Keratinocyte (primary cell): Measurements from ENCODE around the gene HK1. TPM values are rescaled to one million over a fixed set of nuclear protein-coding genes. Genes with fewer than 3 reads are reported as not detected.

Experiments
- DNase-seq: peaks from one replicate; pipeline ENCODE4 v3.0.0-alpha.2; 2011; ENCODE audit warnings: low read depth, missing footprints, low spot score
- FAIRE-seq: peaks from 2 replicates; lab custom pipeline; 2011; peaks lifted over from hg19 to GRCh38; lab: Jason Lieb, UNC
- H2AFZ ChIP-seq: 2 replicates; pipeline ENCODE4 v1.6.0; 2012; ENCODE audit warnings: low read length, control low read depth, inconsistent platforms; ENCODE audit not compliant: control insufficient read depth
- H3K27ac ChIP-seq: 2 replicates; pipeline ENCODE4 v1.5.1; 2011; ENCODE audit warnings: low read length; ENCODE audit not compliant: control insufficient read depth, insufficient read depth
- H3K27me3 ChIP-seq: 3 replicates; pipeline ENCODE4 v1.6.0; 2011; ENCODE audit warnings: low read length; ENCODE audit not compliant: control insufficient read depth, insufficient read depth; ENCODE audit errors: extremely low read depth
- H3K36me3 ChIP-seq, 2 experiments: 2 replicates in 1 of 2; 3 replicates in 1 of 2; pipeline ENCODE4 v1.5.1; 2011; ENCODE audit warnings: low read length in 2 of 2, mild to moderate bottlenecking in 1 of 2; ENCODE audit not compliant: control insufficient read depth in 2 of 2, insufficient read depth in 2 of 2; ENCODE audit errors: extremely low read depth in 1 of 2
- H3K4me1 ChIP-seq: 3 replicates; pipeline ENCODE4 v1.5.1; 2011; ENCODE audit warnings: low read length; ENCODE audit not compliant: control insufficient read depth, insufficient read depth; ENCODE audit errors: extremely low read depth
- H3K4me2 ChIP-seq: 3 replicates; pipeline ENCODE4 v1.6.0; 2011; ENCODE audit warnings: low read depth, low read length; ENCODE audit not compliant: control insufficient read depth, insufficient read depth; ENCODE audit errors: extremely low read depth
- H3K4me3 ChIP-seq, 3 experiments: fragments of 200-600 bp in 1 of 3; sonication (generic) in 1 of 3; 2 replicates in 2 of 3; 3 replicates in 1 of 3; pipeline ENCODE4 v1.5.1; 2011 to 2016; ENCODE audit warnings: low read length in 3 of 3, mild to moderate bottlenecking in 3 of 3, control low read depth in 2 of 3, inconsistent platforms in 1 of 3, low read depth in 1 of 3, mixed read lengths in 1 of 3, mixed run types in 1 of 3, moderate library complexity in 1 of 3; ENCODE audit not compliant: control insufficient read depth in 2 of 3, insufficient read depth in 2 of 3; ENCODE audit errors: extremely low read depth in 1 of 3
- H3K79me2 ChIP-seq: 2 replicates; pipeline ENCODE4 v1.6.0; 2012; ENCODE audit warnings: low read length; ENCODE audit not compliant: control insufficient read depth, insufficient read depth
- H3K9ac ChIP-seq: 3 replicates; pipeline ENCODE4 v1.6.0; 2011; ENCODE audit warnings: low read length; ENCODE audit not compliant: control insufficient read depth, insufficient read depth; ENCODE audit errors: extremely low read depth
- H3K9me1 ChIP-seq: 3 replicates; pipeline ENCODE4 v1.6.0; 2011; ENCODE audit warnings: low read length; ENCODE audit not compliant: control insufficient read depth, insufficient read depth; ENCODE audit errors: extremely low read depth
- H3K9me3 ChIP-seq: 2 replicates; pipeline ENCODE4 v1.5.1; 2012; ENCODE audit warnings: low read depth, low read length; ENCODE audit not compliant: control insufficient read depth
- H4K20me1 ChIP-seq: 3 replicates; pipeline ENCODE4 v1.6.0; 2011; ENCODE audit warnings: low read length; ENCODE audit not compliant: control insufficient read depth, insufficient read depth; ENCODE audit errors: extremely low read depth
- EZH2 ChIP-seq: IDR thresholded peaks from one replicate; pipeline ENCODE4 v1.6.1; 2012; ENCODE audit warnings: inconsistent platforms, mild to moderate bottlenecking, low read length, moderate library complexity
- dilution Hi-C: fragments of 300-500 bp; cut with MboI; formaldehyde crosslinking; loops from one replicate; pipeline ENCODE4 v1.7.0; 2020; ENCODE audit warnings: low sequenced_read_pairs; ENCODE audit not compliant: extremely low pct_ligation_motif_present
- polyA plus RNA-seq, 5 experiments: library from polyadenylated mRNA; depleted of rRNA in 3 of 5; stranded (reverse) in 3 of 5; stranded (forward) in 1 of 5; unstranded in 1 of 5; fragments of >200 nt; gene quantifications; 1 replicate in 1 of 5; 2 replicates in 3 of 5; 3 replicates in 1 of 5; pipeline versions ENCODE4 v1.2.1 to v1.2.3, GENCODE V29; 2011 to 2012; ENCODE audit warnings: missing spikeins in 2 of 5, low read depth in 1 of 5, low replicate concordance in 1 of 5
- TF ChIP-seq, protein P1 (sequence below), 3 experiments: IDR thresholded peaks in 1 of 3; conservative IDR thresholded peaks in 1 of 3; optimal IDR thresholded peaks in 1 of 3; 2 replicates in 2 of 3; 3 replicates in 1 of 3; pipeline versions ENCODE3 to v1.5.1; 2011; ENCODE audit warnings: low read length in 3 of 3, mild to moderate bottlenecking in 3 of 3, moderate library complexity in 2 of 3, control low read depth in 1 of 3, inconsistent platforms in 1 of 3; ENCODE audit not compliant: insufficient read depth in 2 of 3; ENCODE audit errors: extremely low read depth in 1 of 3

HK1 gene
- polyA plus RNA-seq, 1 donor (not counting 4 experiments of a cell fraction or from before 2014, with no cell fraction given), result 106 TPM

DNA sequence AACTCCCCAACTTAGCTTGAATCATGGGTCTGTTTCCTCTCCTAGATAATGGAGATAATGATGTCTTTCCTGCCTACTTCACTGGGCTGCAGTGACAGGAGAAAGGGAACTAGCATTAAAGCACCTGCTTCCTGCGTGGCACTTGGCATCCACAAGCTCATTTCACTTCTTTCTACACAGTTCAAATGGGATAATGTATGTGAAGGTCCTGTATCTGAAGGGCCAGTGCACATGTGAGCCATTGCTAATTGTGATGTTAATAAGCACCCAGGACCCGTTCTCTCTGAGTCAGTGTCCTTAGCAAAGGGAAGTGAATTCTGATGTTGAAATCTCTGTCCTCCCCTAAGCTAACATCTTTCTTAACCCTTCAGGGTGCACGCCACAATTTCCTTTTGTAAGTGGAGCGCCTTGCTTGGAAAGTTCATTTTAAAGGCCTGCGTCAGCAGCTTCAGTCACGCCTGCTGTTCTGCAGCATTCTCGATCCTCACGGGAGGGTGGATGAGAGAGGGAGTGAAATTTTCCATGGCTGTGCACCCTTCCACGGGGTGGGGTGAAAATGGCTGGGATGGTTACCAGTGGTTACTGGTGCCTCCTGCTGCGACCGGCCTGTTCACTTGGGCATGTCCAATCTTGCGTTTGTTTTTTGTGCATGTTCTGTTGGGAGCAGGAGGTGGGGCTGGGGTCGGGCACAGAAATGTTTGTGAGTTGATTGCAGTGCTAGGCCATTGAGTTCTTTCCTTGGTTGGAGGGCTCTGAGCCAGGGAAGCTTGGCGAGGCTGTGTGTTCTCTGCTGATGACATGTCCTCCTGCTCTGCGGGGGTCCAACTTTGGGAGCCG, 59.2 kb downstream of the HK1 start:
- H3K9ac ChIP-seq, result peak overlapping the region; percentile 67
- peak overlapping the region; percentile 89 for H3K4me2 ChIP-seq
- H3K9me1 ChIP-seq, result peaks cover 4% of the 10 kb centered on the region
- peaks cover 74% of the 10 kb centered on the region for H3K79me2 ChIP-seq
- H3K4me3 ChIP-seq, result peak overlapping the region; percentile 0 to 47 (median 39)
- no peaks in the 10 kb centered on the region for H3K27me3 ChIP-seq
- dilution Hi-C loops, result no loop called here
- no peaks in the 10 kb centered on the region for H4K20me1 ChIP-seq
- peak; percentile 89 for FAIRE-seq
- no peak overlapping the region for H2AFZ ChIP-seq
- no peaks in the 10 kb centered on the region for H3K9me3 ChIP-seq
- H3K36me3 ChIP-seq, result peaks cover 3 to 5% of the 10 kb centered on the region in 2 experiments
- no peak for DNase-seq
- TF ChIP-seq, protein P1, sequence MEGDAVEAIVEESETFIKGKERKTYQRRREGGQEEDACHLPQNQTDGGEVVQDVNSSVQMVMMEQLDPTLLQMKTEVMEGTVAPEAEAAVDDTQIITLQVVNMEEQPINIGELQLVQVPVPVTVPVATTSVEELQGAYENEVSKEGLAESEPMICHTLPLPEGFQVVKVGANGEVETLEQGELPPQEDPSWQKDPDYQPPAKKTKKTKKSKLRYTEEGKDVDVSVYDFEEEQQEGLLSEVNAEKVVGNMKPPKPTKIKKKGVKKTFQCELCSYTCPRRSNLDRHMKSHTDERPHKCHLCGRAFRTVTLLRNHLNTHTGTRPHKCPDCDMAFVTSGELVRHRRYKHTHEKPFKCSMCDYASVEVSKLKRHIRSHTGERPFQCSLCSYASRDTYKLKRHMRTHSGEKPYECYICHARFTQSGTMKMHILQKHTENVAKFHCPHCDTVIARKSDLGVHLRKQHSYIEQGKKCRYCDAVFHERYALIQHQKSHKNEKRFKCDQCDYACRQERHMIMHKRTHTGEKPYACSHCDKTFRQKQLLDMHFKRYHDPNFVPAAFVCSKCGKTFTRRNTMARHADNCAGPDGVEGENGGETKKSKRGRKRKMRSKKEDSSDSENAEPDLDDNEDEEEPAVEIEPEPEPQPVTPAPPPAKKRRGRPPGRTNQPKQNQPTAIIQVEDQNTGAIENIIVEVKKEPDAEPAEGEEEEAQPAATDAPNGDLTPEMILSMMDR (optimal IDR thresholded peaks at IDR 0.05 in 1 of 3, IDR thresholded peaks at IDR 0.05 in 1 of 3, conservative IDR thresholded peaks at IDR 0.05 in 1 of 3; ENCODE audit: extremely low read depth in 1 of 3, insufficient read depth in 2 of 3, low read length in 3 of 3), result no peak
- no peak for TF ChIP-seq EZH2
- peak overlapping the region; percentile 85 for H3K27ac ChIP-seq
- peaks cover 86% of the 10 kb centered on the region for H3K4me1 ChIP-seq

DNA sequence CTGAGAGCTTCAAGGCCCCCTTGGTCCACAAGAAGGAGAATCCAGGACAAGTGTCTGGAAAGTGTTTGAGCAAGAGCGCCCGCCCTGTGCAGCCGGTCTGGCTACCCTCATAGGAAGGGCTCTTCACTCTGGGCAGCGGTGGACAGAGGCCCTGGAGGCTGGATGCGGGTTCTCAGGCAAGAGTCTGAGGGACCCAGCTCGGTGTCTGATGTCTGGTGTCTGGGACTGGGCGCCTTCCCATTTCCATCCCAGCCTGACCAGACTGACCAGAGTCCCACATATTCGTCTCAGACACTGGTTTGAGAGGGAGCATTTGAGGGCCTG, 59.8 kb downstream of the HK1 start:
- peaks cover 4% of the 10 kb centered on the region for H3K9me1 ChIP-seq
- H4K20me1 ChIP-seq, result no peaks in the 10 kb centered on the region
- peak; percentile 43 for FAIRE-seq
- H3K4me2 ChIP-seq, result peak overlapping the region; percentile 89
- peak overlapping the region; percentile 0 to 47 (median 39) for H3K4me3 ChIP-seq
- no peak for DNase-seq
- H3K79me2 ChIP-seq, result peaks cover 75% of the 10 kb centered on the region
- peaks cover 2 to 5% of the 10 kb centered on the region in 2 experiments for H3K36me3 ChIP-seq
- H2AFZ ChIP-seq, result no peak overlapping the region
- no peaks in the 10 kb centered on the region for H3K9me3 ChIP-seq
- H3K27me3 ChIP-seq, result no peaks in the 10 kb centered on the region
- dilution Hi-C loops, result no loop called here
- peak overlapping the region; percentile 85 for H3K27ac ChIP-seq
- TF ChIP-seq EZH2, result no peak
- TF ChIP-seq, protein P1 (optimal IDR thresholded peaks at IDR 0.05 in 1 of 3, IDR thresholded peaks at IDR 0.05 in 1 of 3, conservative IDR thresholded peaks at IDR 0.05 in 1 of 3; ENCODE audit: extremely low read depth in 1 of 3, insufficient read depth in 2 of 3, low read length in 3 of 3), result no peak
- H3K4me1 ChIP-seq, result peaks cover 83% of the 10 kb centered on the region
- H3K9ac ChIP-seq, result peak overlapping the region; percentile 67
